Stomach (tissue), 9 donors: ENCODE data around the gene HS6ST3. TPM values are rescaled to one million over a fixed set of nuclear protein-coding genes. Genes with fewer than 3 reads are reported as not detected.

Experiments
- DNase-seq, 2 donors: peaks; one replicate each; pipeline versions ENCODE4 v3.0.0 to v3.0.0-alpha.2; 2013 to 2019
- H3K27ac ChIP-seq, 5 donors: fragments of 200-600 bp in 4 of 5; sonication (generic) in 4 of 5; one replicate each; pipeline ENCODE4 v1.5.1; 2013 to 2019; ENCODE audit warnings: mild to moderate bottlenecking in 1 of 5, moderate library complexity in 1 of 5
- H3K27me3 ChIP-seq, 3 donors: fragments of 200-600 bp; sonication (generic); one replicate each; pipeline ENCODE4 v1.5.1; 2017 to 2019; ENCODE audit warnings: mixed run types in 1 of 3
- H3K36me3 ChIP-seq, 4 donors: fragments of 200-600 bp; sonication (generic); 1 replicate in 3 of 4; 2 replicates in 1 of 4; pipeline ENCODE4 v1.5.1; 2016 to 2019
- H3K4me1 ChIP-seq, 4 donors: fragments of 200-600 bp; sonication (generic); one replicate each; pipeline ENCODE4 v1.5.1; 2016 to 2019
- H3K4me3 ChIP-seq, 4 donors: fragments of 200-600 bp; sonication (generic) in 3 of 4; one replicate each; pipeline ENCODE4 v1.5.1; 2016 to 2019; ENCODE audit warnings: mild to moderate bottlenecking in 1 of 4
- H3K9me3 ChIP-seq, 4 donors: fragments of 200-600 bp; sonication (generic); one replicate each; pipeline ENCODE4 v1.5.1; 2016 to 2019
- CTCF ChIP-seq, 7 experiments: fragments of 450-650 bp in 4 of 7; fragments of 200-600 bp in 3 of 7; sonication (generic) in 3 of 7; IDR thresholded peaks; one replicate each; pipeline ENCODE4 v1.5.1; 2016 to 2019; ENCODE audit warnings: antibody characterized with exemption in 7 of 7, control low read depth in 2 of 7, mild to moderate bottlenecking in 1 of 7
- EP300 ChIP-seq: sonication (generic); formaldehyde crosslinking; IDR thresholded peaks from one replicate; pipeline ENCODE4 v1.6.1; 2017; ENCODE audit warnings: antibody characterized with exemption
- POLR2A ChIP-seq, 4 donors: fragments of 450-650 bp; IDR thresholded peaks; one replicate each; pipeline ENCODE4 v1.6.1; 2016; ENCODE audit warnings: antibody characterized with exemption in 4 of 4, control low read depth in 2 of 4, mild to moderate bottlenecking in 1 of 4, moderate library complexity in 1 of 4
- POLR2AphosphoS5 ChIP-seq, 3 donors: sonication (generic); formaldehyde crosslinking; IDR thresholded peaks; one replicate each; pipeline ENCODE4 v1.6.1; 2016; ENCODE audit warnings: antibody characterized with exemption in 3 of 3
- WGBS, 5 donors: extraction: QIAGEN DNeasy Blood & Tissue Kit in 3 of 5; methylation state at CpG; one replicate each; pipeline versions ENCODE4 v1.1.5 to v1.1.7; 2013 to 2018; 5-methylcytosine and 5-hydroxymethylcytosine counted together
- intact Hi-C: fragments of 100-400 bp; cut with DNase I; formaldehyde crosslinking; loops from one replicate; pipeline ENCODE4 v1.15.1; 2023; ENCODE audit warnings: low total_unique reads
- polyA plus RNA-seq, 3 donors: library from polyadenylated mRNA; stranded (reverse); fragments of 200-250 nt; gene quantifications; one replicate each; pipeline ENCODE4 v1.2.3, GENCODE V29; 2013
- total RNA-seq, 5 donors: library from RNA; depleted of rRNA; stranded (reverse); fragments of >200 nt; gene quantifications; one replicate each; pipeline versions ENCODE4 v1.1.0 to v1.2.3, GENCODE V29; 2014 to 2016
- donor health status: healthy with polysubstance abuse.
- donor health status: Bipolar disorder and iron deficiency.
- donor health status: healthy.

Gene HS6ST3
- total and polyA plus RNA-seq, 8 donors, result 0.15 to 4.0 (median 0.75) TPM; not detected in 1

GRCh38 chr13:96179309-96179708, 89.4 kb downstream of the HS6ST3 start:
- 85 to 90% (median 87%) methylated on average over 5 of the region's 5 CpGs for WGBS, 5 donors
- intact Hi-C loops, result no loop called here
- TF ChIP-seq POLR2A (IDR thresholded peaks at IDR 0.05), result no peak
- TF ChIP-seq EP300, result no peak
- no peak for TF ChIP-seq CTCF (IDR thresholded peaks at IDR 0.05)
- TF ChIP-seq POLR2AphosphoS5 (IDR thresholded peaks at IDR 0.05), result no peak
- Histone ChIP-seq H3K4me3 (no peak overlapping the region), H3K27me3 (no peaks in the 10 kb centered on the region), H3K4me1 (no peaks in the 10 kb centered on the region), H3K36me3 (no peaks in the 10 kb centered on the region), H3K9me3 (no peaks in the 10 kb centered on the region), H3K27ac (no peak overlapping the region)
- DNase-seq, result no peak

- DNase-seq, result peak in 1 of 2 donors; percentile 34
- WGBS, 5 donors, result 69 to 86% (median 75%) methylated on average over 5 of the region's 5 CpGs
These were observed 92.0 kb downstream of the HS6ST3 start for GRCh38 chr13:96181911-96182310.

GRCh38 chr13:96185818-96186217, 95.9 kb downstream of the HS6ST3 start:
- no peak for DNase-seq
- H3K4me1 ChIP-seq, result no peaks in the 10 kb centered on the region
- no peaks in the 10 kb centered on the region for H3K36me3 ChIP-seq
- intact Hi-C loops, result no loop called here
- 88 to 93% (median 90%) methylated on average over 6 of the region's 6 CpGs for WGBS, 5 donors
- H3K9me3 ChIP-seq, result no peaks in the 10 kb centered on the region
- H3K4me3 ChIP-seq, result no peak overlapping the region
- H3K27me3 ChIP-seq, result no peaks in the 10 kb centered on the region
- no peak overlapping the region for H3K27ac ChIP-seq
- TF ChIP-seq CTCF (IDR thresholded peaks at IDR 0.05) (no peak), POLR2A (IDR thresholded peaks at IDR 0.05) (no peak), EP300 (no peak), POLR2AphosphoS5 (IDR thresholded peaks at IDR 0.05) (no peak)

More at GRCh38 chr13:96181911-96182310, 92.0 kb downstream of the HS6ST3 start:
- TF ChIP-seq POLR2AphosphoS5 (IDR thresholded peaks at IDR 0.05), result no peak
- TF ChIP-seq CTCF (IDR thresholded peaks at IDR 0.05), result no peak
- no peak for TF ChIP-seq EP300
- no peak for TF ChIP-seq POLR2A (IDR thresholded peaks at IDR 0.05)
- no peaks in the 10 kb centered on the region for H3K27me3 ChIP-seq
- no peak overlapping the region for H3K27ac ChIP-seq
- intact Hi-C loops, result no loop called here
- no peaks in the 10 kb centered on the region for H3K4me1 ChIP-seq
- H3K9me3 ChIP-seq, result no peaks in the 10 kb centered on the region
- no peaks in the 10 kb centered on the region for H3K36me3 ChIP-seq
- no peak overlapping the region for H3K4me3 ChIP-seq

GRCh38 chr13:96191367-96191766, 101.5 kb downstream of the HS6ST3 start:
- DNase-seq, result peak in 1 of 2 donors; percentile 8
- Histone ChIP-seq H3K4me1 (no peaks in the 10 kb centered on the region), H3K27me3 (no peaks in the 10 kb centered on the region), H3K27ac (no peak overlapping the region), H3K36me3 (no peaks in the 10 kb centered on the region), H3K9me3 (no peaks in the 10 kb centered on the region), H3K4me3 (no peak overlapping the region)
- intact Hi-C loops, result no loop called here
- WGBS, 5 donors, result 38 to 49% (median 39%) methylated on average over 3 of the region's 3 CpGs
- TF ChIP-seq POLR2AphosphoS5 (IDR thresholded peaks at IDR 0.05) (no peak), EP300 (no peak), POLR2A (IDR thresholded peaks at IDR 0.05) (no peak), CTCF (IDR thresholded peaks at IDR 0.05) (no peak)
